BJ (cell line): Measurements from ENCODE around the gene ADGRG4. TPM values are rescaled to one million over a fixed set of nuclear protein-coding genes. Genes with fewer than 3 reads are reported as not detected.

Experiments
- CTCF ChIA-PET: fragments of 350-600 bp; formaldehyde crosslinking; extraction: SDS; loops from one replicate; lab custom pipeline; 2021; ENCODE audit warnings: antibody characterized with exemption, inconsistent platforms; lab: Yijun Ruan, JAX
- POLR2A ChIA-PET: fragments of 300-600 bp; sonication (Branson Sonifier 250); formaldehyde crosslinking; extraction: SDS; loops from one replicate; lab custom pipeline; 2021; ENCODE audit warnings: antibody characterized with exemption; lab: Charles Lee
- DNase-seq: peaks from one replicate; pipeline ENCODE4 v3.0.0-alpha.2; 2011; ENCODE audit warnings: low read depth
- H3K27me3 ChIP-seq: 2 replicates; pipeline ENCODE4 v1.6.0; 2011; ENCODE audit warnings: low read length; ENCODE audit not compliant: control insufficient read depth, insufficient read depth
- H3K36me3 ChIP-seq: 2 replicates; pipeline ENCODE4 v1.5.1; 2011; ENCODE audit warnings: low read length; ENCODE audit not compliant: control insufficient read depth, insufficient read depth
- H3K4me3 ChIP-seq: 2 replicates; pipeline ENCODE4 v1.5.1; 2011; ENCODE audit warnings: low read depth, mild to moderate bottlenecking, control low read depth, low read length
- polyA plus RNA-seq: library from polyadenylated mRNA; depleted of rRNA; stranded (reverse); fragments of >200 nt; gene quantifications from 2 replicates; pipeline ENCODE4 v1.2.3, GENCODE V29; 2011
- TF ChIP-seq, protein P1 (sequence below): IDR thresholded peaks from 2 replicates; pipeline ENCODE4 v1.5.1; 2011; ENCODE audit warnings: low read depth, mild to moderate bottlenecking, control low read depth, inconsistent platforms, low read length, moderate library complexity; ENCODE audit not compliant: insufficient read depth

The ADGRG4 gene
- polyA plus RNA-seq, 1 experiment: 0.01 TPM

DNA sequence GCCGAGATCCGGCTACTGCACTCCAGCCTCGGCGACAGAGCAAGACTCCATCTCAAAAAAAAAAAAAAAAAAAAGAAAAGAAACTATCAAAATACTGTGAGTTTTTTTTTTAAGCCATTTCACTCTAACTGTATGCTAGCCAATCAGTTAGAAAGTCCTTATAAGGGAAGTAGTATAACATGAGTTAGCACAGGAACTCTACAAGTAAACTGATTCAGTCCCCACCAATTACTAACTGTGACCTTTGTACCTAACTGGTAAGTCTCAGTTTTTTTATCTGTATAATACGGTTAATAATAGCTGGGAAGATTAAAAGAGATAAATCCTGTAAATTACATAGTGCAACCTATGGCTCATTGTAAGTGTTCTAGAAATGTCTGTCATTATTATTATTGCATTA lies 151.9 kb downstream of the ADGRG4 start:
- no peaks in the 10 kb centered on the region for H3K27me3 ChIP-seq
- TF ChIP-seq, protein P1, sequence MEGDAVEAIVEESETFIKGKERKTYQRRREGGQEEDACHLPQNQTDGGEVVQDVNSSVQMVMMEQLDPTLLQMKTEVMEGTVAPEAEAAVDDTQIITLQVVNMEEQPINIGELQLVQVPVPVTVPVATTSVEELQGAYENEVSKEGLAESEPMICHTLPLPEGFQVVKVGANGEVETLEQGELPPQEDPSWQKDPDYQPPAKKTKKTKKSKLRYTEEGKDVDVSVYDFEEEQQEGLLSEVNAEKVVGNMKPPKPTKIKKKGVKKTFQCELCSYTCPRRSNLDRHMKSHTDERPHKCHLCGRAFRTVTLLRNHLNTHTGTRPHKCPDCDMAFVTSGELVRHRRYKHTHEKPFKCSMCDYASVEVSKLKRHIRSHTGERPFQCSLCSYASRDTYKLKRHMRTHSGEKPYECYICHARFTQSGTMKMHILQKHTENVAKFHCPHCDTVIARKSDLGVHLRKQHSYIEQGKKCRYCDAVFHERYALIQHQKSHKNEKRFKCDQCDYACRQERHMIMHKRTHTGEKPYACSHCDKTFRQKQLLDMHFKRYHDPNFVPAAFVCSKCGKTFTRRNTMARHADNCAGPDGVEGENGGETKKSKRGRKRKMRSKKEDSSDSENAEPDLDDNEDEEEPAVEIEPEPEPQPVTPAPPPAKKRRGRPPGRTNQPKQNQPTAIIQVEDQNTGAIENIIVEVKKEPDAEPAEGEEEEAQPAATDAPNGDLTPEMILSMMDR: no peak
- H3K36me3 ChIP-seq: no peaks in the 10 kb centered on the region
- no peak for DNase-seq
- POLR2A ChIA-PET: no interaction called here
- CTCF ChIA-PET: no interaction called here
- no peak overlapping the region for H3K4me3 ChIP-seq

GRCh38 chrX:136453114-136453513 lies 152.4 kb downstream of the ADGRG4 start:
- no peak for DNase-seq

DNA sequence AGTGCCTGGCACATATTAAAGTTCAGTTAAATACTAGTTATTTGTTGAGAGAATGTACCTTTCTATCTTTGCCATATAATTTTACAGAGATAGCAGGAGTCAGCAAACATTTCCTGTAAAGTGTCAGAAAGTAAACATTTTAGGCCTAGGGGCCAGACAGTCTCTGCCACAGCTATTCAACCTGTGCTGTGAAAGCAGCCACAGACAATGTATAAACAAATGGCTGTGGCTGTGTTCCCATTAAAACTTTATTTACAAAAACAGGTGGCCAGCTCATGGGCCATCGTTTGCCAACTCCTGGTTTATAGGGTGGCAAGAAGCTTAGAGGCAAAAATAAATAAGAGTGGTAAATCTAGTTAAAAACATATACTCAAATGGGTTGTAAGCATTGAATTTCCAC lies 153.0 kb downstream of the ADGRG4 start:
- no peak for DNase-seq
- H3K27me3 ChIP-seq: no peaks in the 10 kb centered on the region
- TF ChIP-seq, protein P1: no peak
- POLR2A ChIA-PET: no interaction called here
- H3K36me3 ChIP-seq: no peaks in the 10 kb centered on the region
- CTCF ChIA-PET: no interaction called here
- H3K4me3 ChIP-seq: no peak overlapping the region

More at GRCh38 chrX:136453114-136453513, 152.4 kb downstream of the ADGRG4 start:
- Histone ChIP-seq H3K4me3 (no peak overlapping the region), H3K36me3 (no peaks in the 10 kb centered on the region), H3K27me3 (no peaks in the 10 kb centered on the region)
- TF ChIP-seq, protein P1: no peak
- ChIA-PET CTCF (no interaction called here), POLR2A (no interaction called here)

DNA sequence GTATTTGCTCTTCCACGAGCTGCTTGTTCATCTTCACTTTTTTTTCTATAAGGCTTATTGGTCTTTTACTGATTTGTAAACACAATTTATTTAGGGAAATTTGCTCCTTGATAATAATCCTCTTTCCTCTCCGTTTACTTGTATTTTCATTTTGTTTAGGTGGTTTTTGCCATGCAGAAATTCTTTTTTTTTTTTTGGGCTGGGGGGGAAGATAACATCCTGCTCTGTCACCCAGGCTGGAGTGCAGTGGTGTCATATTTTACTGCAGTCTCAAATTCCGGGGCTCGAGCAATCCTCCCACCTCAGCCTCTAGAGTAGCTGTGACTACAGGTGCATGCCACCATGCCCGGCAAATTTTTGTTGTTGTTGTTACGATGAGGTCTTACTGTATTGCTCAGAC lies 155.4 kb downstream of the ADGRG4 start:
- POLR2A ChIA-PET: no interaction called here
- CTCF ChIA-PET: interaction anchor here (0.6 to 0.7 kb wide), 2 partner anchors 9 to 566 kb away, joined by 3 to 4 read pairs; no protein-coding TSS in a partner anchor
- Histone ChIP-seq H3K4me3 (no peak overlapping the region), H3K27me3 (no peaks in the 10 kb centered on the region), H3K36me3 (no peaks in the 10 kb centered on the region)
- no peak for DNase-seq
- TF ChIP-seq, protein P1: no peak

- POLR2A ChIA-PET: no interaction called here
- TF ChIP-seq, protein P1: no peak
- no peak for DNase-seq
- Histone ChIP-seq H3K36me3 (no peaks in the 10 kb centered on the region), H3K27me3 (no peaks in the 10 kb centered on the region), H3K4me3 (no peak overlapping the region)
- CTCF ChIA-PET: interaction anchor here (1.2 kb wide), 1 partner anchor 9 kb away, joined by 3 read pairs; no protein-coding TSS in a partner anchor
Observed at GRCh38 chrX:136457303-136457917, 156.6 kb downstream of the ADGRG4 start.
